ENCODE results near the gene FAF2. TPM values are rescaled to one million over a fixed set of nuclear protein-coding genes. Genes with fewer than 3 reads are reported as not detected.

Gene FAF2
- total and polyA plus RNA-seq, 2 donors (not counting 3 experiments of a cell fraction or from before 2014, with no cell fraction given), result 27.9 to 43.5 TPM

- Histone ChIP-seq H3K4me2 (ENCODE audit: insufficient read depth, low read length) (no peak overlapping the region), H3K27me3 (ENCODE audit: control insufficient read depth in 2 of 2, insufficient read depth in 2 of 2, low read length in 2 of 2) (no peaks in the 10 kb centered on the region), H3K27ac (ENCODE audit: insufficient read depth, low read depth, low read length) (no peak overlapping the region), H3K4me1 (ENCODE audit: control insufficient read depth, extremely low read depth, insufficient read depth, low read length) (no peaks in the 10 kb centered on the region), H3K9me3 (replicated peaks; ENCODE audit: control insufficient read depth, insufficient read depth, low read length) (no peaks in the 10 kb centered on the region), H2AFZ (ENCODE audit: low read depth, low read length) (no peak overlapping the region), H3K79me2 (ENCODE audit: control insufficient read depth, insufficient read depth, low read length) (no peaks in the 10 kb centered on the region), H3K9ac (replicated peaks; ENCODE audit: extremely low read depth, insufficient read depth, low read length) (no peak overlapping the region), H3K4me3 (replicated peaks in 1 of 3; ENCODE audit: insufficient read depth in 1 of 3, low read depth in 1 of 3, low read length in 3 of 3) (no peak overlapping the region), H3K36me3 (ENCODE audit: control insufficient read depth in 2 of 2, extremely low read depth in 1 of 2, insufficient read depth in 2 of 2, low read length in 2 of 2) (peaks cover 20 to 21% of the 10 kb centered on the region in 2 experiments), H4K20me1 (replicated peaks; ENCODE audit: control insufficient read depth, extremely low read depth, insufficient read depth, low read length) (no peaks in the 10 kb centered on the region), H3K9me1 (replicated peaks; ENCODE audit: control insufficient read depth, extremely low read depth, insufficient read depth, low read length) (no peaks in the 10 kb centered on the region)
- CTCF ChIA-PET, result interaction anchor here (1.0 to 1.1 kb wide), 2 partner anchors 15 to 43 kb away, joined by 3 read pairs; no protein-coding TSS in a partner anchor
- TF ChIP-seq CTCF (IDR thresholded peaks at IDR 0.05; ENCODE audit: extremely low read depth in 1 of 2, insufficient read depth in 1 of 2, low read depth in 1 of 2, low read length in 2 of 2), result no peak
- TF ChIP-seq FOS (IDR thresholded peaks at IDR 0.05; ENCODE audit: borderline replicate concordance, insufficient read depth, low read length), result no peak
- no peak for TF ChIP-seq MAX (IDR thresholded peaks at IDR 0.05; ENCODE audit: insufficient read depth, insufficient read length)
- TF ChIP-seq JUN (IDR thresholded peaks at IDR 0.05; ENCODE audit: borderline replicate concordance, insufficient read depth, insufficient read length, low read depth), result no peak
- no peak for TF ChIP-seq GATA2 (IDR thresholded peaks at IDR 0.05; ENCODE audit: insufficient read depth, insufficient read length, low read depth, low read length)
- no peak for TF ChIP-seq EZH2 (IDR thresholded peaks at IDR 0.05; ENCODE audit: borderline replicate concordance, low read depth, low read length, severe bottlenecking)
- TF ChIP-seq POLR2AphosphoS5 (IDR thresholded peaks at IDR 0.05; ENCODE audit: insufficient read depth, low read depth, low read length), result no peak
- TF ChIP-seq MYC (IDR thresholded peaks at IDR 0.05; ENCODE audit: low read depth, low read length), result no peak
- TF ChIP-seq POLR2A (IDR thresholded peaks at IDR 0.05; ENCODE audit: low read depth, low read length), result no peak
- no peak for DNase-seq (ENCODE audit: low read depth, low spot score)
- no TSS peak for BruUV-seq (replicated peaks)
- dilution Hi-C loops (cut with MboI; ENCODE audit: extremely low pct_ligation_motif_present, low sequenced_read_pairs) (no loop called here), intact Hi-C loops (cut with micrococcal nuclease) (no loop called here)
- FAIRE-seq, result no peak
- POLR2A ChIA-PET, result no interaction called here
Observed at GRCh38 chr5:176499273-176499672, 51.1 kb downstream of the FAF2 start.

Measured in endothelial cell of umbilical vein (primary cell).